ENCODE results near the gene LYL1.

Gene LYL1

DNA sequence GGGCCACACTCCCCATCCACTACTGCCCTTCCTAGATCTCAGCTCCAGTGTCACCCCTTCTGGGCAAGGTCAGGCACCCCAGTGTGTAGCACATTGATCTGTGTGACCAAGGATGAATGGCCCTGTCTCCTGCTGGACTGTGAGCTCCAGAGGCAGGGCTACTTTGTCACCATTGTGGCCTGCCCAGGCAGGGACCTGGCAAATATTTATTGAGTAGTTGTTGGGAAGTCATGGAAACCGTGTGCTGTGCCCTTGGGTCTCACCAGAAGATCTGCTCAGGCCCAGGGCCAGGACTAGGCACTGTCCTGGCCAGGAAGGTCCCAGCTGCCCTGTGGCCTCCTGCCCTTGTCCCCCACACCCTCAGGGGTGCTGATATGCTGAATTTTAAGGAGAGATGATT lies 25.9 kb upstream of the LYL1 start:
- DNase-seq, result no peak

- DNase-seq, result no peak
Observed at GRCh38 chr19:13127811-13128575, 25.3 kb upstream of the LYL1 start.

- DNase-seq, result no peak
Observed at GRCh38 chr19:13127051-13127450, 24.4 kb upstream of the LYL1 start.

GRCh38 chr19:13122980-13123957 lies 20.6 kb upstream of the LYL1 start:
- DNase-seq, result no peak

DNA sequence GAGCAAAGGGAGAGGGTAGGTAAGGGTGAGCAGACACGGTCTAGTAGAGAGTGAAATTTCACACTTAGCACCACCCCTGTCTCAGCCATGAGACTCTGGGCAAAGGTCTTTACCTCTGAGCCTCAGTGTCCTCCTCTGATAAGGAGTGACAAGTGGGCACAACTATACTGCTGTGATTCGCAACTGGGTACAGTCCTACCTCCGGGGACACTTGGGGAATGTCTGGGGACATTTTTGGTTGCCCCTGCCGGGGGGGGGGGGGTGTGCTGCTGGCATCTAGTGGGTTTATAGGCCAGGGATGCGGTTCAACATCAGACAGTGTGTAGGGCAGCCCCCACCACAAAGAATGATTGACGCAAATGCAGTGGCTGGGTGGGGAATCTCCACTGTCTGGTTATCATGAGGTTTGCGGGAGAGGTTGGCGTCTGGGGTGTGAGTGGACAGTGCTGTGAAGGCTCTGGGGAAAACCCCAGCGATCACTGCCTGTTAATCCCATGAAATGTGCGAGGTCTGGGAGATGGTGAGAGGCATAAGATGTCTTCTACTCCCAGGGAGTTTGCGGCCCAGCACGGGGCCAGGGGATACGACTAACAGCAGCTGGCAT lies 19.7 kb upstream of the LYL1 start:
- no peak for DNase-seq

DNA sequence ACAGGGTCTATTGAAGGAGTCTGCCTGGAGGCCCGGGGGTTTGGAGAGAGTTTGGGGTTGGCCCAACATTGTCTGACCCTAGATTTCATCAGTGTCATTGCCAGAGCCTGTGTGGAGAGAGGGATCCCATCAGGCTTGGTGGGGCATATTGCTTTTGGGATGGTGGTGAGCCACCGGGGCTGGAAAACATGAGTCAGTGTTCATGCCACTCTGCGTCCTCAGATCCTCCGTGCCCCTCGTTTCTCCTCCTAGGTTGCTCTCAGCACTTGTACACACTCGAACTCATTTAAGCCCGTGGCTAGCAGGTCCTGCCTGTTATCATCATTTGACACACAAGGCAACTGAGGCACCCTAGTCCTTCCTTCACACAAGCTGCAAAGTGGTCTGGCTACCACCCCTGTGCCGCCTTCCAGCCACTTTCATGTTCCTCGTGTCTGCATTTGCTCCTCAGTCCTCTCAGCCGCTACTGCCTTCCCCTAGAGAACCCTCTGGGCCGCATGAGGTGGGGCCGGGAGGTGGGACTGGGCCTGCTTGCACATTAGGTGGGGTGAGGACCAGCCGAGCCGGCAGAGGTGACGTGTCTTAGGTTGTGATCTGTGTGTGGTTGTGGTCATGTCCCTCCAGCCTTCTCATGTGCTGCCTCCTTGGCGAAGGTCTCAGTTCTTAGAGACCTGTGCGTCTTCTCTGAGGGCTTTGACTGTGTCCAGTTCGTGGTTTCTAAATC lies 19.1 kb upstream of the LYL1 start:
- DNase-seq, result peak; percentile 36 to 47

- no peak for DNase-seq
Observed at GRCh38 chr19:13120817-13121216, 18.2 kb upstream of the LYL1 start.

DNA sequence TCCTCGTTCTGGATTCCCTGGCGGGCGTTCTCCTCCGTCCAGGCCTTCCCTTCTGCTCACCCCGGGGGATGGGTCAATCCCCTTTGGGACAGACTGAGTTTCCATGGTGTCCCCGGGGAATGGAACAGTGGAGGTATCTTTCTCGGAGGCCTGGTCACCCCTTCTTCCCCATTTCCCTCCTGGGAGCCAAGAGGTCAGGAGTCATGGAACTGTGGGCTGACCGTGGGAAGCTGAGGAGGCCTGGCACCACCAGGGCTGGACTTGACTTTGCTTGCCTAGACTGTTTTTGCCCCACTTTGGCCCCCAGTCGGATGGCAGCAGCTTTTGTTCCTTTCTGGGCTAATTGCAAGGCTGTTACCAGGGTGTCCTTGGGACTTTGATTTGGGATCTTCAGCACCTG lies 17.4 kb upstream of the LYL1 start:
- no peak for DNase-seq

DNA sequence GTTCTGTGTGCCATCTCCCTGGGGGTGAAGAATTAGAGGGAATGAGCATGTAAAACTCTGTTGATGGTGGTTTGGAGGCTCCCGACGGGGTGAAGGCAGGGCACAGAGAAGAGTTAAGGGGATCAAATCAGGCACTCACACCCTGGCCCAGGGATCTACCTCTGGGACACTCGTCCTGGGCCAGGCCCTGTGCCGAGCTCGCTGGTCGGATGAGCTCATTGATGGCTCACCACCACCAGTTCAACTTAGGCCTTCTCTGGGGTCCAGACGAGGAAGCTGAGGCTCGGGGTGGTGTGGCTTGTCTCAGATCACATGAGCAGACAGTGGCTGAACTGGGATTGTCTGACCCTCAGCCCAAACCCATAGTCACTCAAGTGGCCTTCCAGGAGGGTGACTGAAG lies 17.0 kb upstream of the LYL1 start:
- DNase-seq, result no peak

GRCh38 chr19:13118424-13119193 lies 16.0 kb upstream of the LYL1 start:
- peak in 1 of 2 experiments; percentile 65 for DNase-seq

DNA sequence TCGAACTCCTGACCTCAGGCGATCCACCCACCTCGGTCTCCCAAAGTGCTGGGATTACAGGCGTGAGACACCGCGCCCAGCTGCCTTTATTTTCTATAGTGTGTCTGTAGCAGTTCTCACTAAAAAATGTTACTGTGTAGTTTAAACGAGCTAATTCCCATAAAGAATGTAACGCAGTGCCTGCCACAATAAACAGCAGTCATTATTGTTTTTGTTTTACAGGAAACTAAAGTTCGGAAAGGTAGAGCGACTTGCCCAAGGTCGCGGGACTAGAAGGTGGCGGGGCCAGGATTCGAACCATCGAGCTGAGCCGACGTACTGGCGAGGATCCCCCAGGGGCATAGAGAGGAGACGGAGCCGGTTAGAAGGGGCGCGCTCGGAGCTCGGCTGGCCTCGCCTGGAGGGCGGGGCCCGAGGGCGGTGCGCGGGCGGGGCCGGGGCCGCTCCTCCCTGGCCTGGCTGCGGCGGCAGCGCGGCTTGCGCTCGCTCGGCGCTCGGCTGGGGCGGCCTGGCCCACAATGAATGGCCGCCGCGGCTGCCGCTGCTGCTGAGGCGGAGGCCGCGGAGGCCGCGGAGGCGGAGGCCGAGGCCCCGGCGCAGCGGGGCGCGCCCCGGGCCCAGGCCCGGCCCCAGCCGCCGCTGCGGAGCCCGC lies 15.2 kb upstream of the LYL1 start, which contains the start of gene NACC1:
NACC1 (plus strand) TSS at position 493 of the 652 bp plus-strand sequence. CDS start 16,944 bp downstream, outside the sequence.
- peak; percentile 91 to 95 for DNase-seq

DNA sequence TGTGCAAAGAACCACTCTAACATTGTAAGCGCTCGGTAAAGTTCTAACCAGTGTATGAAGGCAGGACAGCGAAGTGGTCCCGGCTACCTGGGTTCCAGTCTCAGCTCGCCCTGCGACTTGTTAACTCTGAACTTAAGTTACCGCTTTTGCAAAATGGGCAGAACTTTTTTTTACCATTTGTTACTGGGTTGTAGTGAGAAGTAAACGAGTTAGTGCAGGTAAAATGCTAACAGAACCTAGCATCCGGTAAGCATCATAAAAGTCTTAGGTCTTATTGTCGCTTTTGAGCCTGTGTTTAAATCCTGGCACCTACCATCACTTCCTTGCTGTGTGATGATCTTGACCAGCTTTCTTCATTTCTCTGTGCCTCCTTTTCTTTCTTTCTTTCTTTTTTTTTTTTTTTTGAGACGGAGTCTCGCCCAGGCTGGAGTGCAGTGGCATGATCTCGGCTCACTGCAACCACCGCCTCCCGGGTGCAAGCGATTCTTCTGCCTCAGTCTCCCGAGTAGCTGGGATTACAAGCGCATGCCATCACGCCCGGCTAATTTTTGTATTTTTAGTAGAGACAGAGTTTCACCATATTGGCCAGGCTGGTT lies 14.6 kb upstream of the LYL1 start:
- DNase-seq, result peak in 1 of 2 experiments; percentile 33

- DNase-seq, result peak; percentile 95 to 96
Observed at GRCh38 chr19:13116282-13117175, 13.9 kb upstream of the LYL1 start, which contains the start of gene TRMT1. Gene TRMT1 (minus strand): TSS chr19:13116740. CDS start chr19:13116399, 341 bp downstream.

- no peak for DNase-seq
Observed at GRCh38 chr19:13115936-13116281, 13.3 kb upstream of the LYL1 start.

DNA sequence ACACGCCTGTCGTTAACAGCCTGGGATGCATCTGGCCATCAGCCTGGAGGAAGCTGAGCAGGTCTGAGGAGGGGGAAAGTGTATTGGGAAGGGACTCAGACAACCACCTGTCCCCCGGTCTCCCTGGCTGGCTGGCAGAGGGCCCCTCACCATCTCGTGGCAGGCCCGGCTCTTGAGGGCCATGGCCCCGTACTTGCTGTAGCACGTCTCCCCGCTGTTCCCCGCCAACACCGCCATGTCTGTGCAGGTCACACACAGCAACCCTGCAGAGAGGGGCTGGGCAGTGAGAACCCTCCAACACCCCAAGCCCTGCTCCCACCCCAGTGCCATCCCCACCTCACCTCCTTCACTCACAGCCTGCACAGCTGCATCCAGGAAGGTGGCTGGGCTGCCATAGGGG lies 9.9 kb upstream of the LYL1 start:
- DNase-seq, result no peak

DNA sequence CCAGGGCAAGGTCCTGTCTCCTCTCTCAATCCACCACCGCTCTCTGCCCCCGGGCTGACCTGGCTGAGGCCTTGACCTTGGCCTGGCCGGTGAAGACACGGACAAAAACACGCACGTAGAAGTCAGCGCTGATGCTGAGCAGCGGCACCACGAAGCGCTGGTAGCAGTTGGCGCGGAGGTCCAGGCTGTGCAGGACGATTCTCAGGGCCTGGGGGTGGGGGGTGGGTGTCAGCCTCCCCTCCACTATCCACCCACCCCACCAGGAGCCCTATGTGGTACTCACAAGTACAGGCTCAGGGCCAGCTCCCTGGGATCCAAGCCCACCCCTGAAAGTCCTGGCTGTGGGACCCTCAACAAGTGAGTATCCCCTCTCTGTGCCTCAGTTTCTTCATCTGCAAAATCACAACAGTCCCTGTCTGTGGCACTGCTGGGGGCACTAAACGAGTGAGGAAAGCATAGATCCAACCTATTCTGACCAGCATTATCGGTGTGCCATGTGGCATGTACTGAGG lies 7.5 kb upstream of the LYL1 start:
- no peak for DNase-seq

DNA sequence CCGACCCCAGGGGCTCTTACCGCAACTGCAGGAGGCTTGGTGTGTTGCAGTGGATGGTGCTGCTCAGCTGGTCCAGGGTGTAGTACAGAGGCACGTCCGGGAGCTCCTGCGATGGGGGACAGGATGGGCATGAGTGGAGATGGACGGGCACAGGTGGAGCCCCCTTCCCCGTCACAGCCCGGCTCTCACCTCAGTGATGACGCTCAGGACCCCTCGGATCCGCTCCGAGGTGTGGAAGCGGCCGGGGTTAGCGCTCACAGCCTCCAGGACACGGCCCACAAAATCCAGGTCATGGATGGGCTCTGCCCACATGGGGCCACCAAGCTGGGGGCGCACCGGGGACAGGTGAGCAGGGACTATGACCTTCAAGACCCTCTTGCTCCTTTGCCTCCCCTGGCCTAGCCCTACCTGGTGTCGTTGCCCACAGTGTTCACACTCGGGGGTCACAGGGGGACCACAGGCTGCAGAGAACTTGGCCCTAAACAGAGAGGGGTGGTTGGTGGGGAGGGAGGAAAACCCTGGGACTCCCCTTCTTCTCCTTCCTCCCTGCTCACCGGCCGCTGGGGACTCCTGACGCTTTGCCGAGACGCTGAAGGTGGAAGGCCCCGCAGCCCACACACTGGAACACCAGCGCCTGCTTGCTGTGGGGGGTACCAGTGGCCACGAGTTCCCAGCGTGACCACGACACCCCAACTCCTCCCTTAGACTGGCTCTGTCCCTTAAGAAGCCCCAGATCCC lies 6.9 kb upstream of the LYL1 start:
- no peak for DNase-seq

DNA sequence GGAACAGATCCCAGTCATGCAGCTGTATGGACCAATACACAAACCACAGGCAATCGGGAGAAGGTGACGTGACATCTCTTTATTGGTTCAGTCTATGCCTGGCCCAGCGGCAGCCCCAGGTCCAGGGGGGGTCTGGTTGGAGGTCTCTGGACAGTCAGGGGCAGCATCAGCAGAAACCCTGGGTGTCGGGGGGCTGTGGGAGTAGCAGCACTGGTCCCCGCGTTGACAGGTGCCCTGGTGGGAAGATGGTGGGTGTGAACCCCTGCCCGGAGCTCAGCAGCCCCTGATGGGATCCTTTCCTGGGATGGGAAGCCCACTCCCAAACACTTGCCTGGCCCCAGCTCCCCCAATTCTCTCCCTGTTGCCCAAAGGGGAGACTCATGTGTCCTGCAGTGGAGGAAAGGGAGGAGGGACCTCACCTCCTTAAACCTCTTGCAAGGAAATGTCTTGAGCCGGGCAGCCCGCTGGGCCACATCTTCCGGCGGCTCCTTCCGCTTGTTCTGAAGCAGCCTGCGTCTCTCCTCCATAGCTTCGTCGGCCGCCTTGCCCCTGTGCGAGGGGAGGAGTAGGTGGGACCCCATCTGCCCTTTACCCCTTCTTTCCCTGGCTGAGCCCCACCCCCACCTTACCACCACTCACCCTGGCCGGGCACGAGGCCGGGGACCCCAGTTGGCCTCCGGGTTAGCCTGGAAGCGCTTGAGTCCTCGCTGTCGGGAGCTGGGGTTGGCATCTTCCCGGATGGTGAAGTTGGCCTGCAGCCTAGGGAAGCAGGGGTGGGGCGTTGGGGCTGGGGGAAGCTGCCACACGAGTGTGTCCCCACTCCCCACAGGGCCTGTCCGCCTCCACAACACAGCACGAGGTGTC lies 2.4 kb upstream of the LYL1 start:
- peak; percentile 57 to 61 for DNase-seq
